Choroid plexus epithelial cell (primary cell): Measurements from ENCODE around the gene PRKCE.
A peak's percentile ranks its signal among the peaks of the same experiment; 100 is the strongest.

Experiments
- DNase-seq: peaks from one replicate; pipeline ENCODE4 v3.0.0-alpha.2; 2010; ENCODE audit warnings: low read depth
- H3K4me3 ChIP-seq: 2 replicates; pipeline ENCODE4 v1.5.1; 2011; ENCODE audit warnings: low read depth, mild to moderate bottlenecking, control low read depth, low read length, moderate library complexity
- CTCF ChIP-seq: conservative IDR thresholded peaks from 2 replicates; pipeline ENCODE4 v1.5.1; 2011; ENCODE audit warnings: low read depth, mild to moderate bottlenecking, control low read depth, inconsistent platforms, low read length, moderate library complexity

The PRKCE gene

GRCh38 chr2:46173030-46173429, 521.6 kb downstream of the PRKCE start:
- H3K4me3 ChIP-seq = no peak overlapping the region
- TF ChIP-seq CTCF = no peak
- DNase-seq = no peak

GRCh38 chr2:46173636-46174250, 522.3 kb downstream of the PRKCE start:
- no peak overlapping the region for H3K4me3 ChIP-seq

GRCh38 chr2:46174345-46175170, 523.1 kb downstream of the PRKCE start:
- DNase-seq = no peak
- no peak for TF ChIP-seq CTCF
- no peak overlapping the region for H3K4me3 ChIP-seq

More at GRCh38 chr2:46173636-46174250, 522.3 kb downstream of the PRKCE start:
- DNase-seq = no peak
- no peak for TF ChIP-seq CTCF

- peak; percentile 80 for DNase-seq
- TF ChIP-seq CTCF = no peak
- no peak overlapping the region for H3K4me3 ChIP-seq
Measured at GRCh38 chr2:46175419-46175818, 523.9 kb downstream of the PRKCE start.

GRCh38 chr2:46177461-46178089, 526.1 kb downstream of the PRKCE start:
- TF ChIP-seq CTCF = no peak
- H3K4me3 ChIP-seq = no peak overlapping the region
- DNase-seq = peak; percentile 40

- DNase-seq = peak; percentile 98
- no peak overlapping the region for H3K4me3 ChIP-seq
- no peak for TF ChIP-seq CTCF
Measured at GRCh38 chr2:46179037-46179621, 527.7 kb downstream of the PRKCE start.
